HepG2 (cell line): ENCODE data around the gene CFL1. TPM values are rescaled to one million over a fixed set of nuclear protein-coding genes. Genes with fewer than 3 reads are reported as not detected.

ENCODE experiments used
- BORCS8-MEF2B ChIP-seq: sonication (generic); formaldehyde crosslinking; IDR thresholded peaks from 2 replicates; pipeline ENCODE4 v1.8.0; 2022; ENCODE audit warnings: mild to moderate bottlenecking, missing genetic modification reagents
- CBFB ChIP-seq: sonication (generic); formaldehyde crosslinking; IDR thresholded peaks from 2 replicates; pipeline ENCODE4 v1.4.0; 2020; ENCODE audit warnings: missing genetic modification reagents
- CREM ChIP-seq, 2 experiments: sonication (generic) in 1 of 2; formaldehyde crosslinking in 1 of 2; IDR thresholded peaks; 2 replicates each; pipeline versions ENCODE4 v1.4.0 to v1.6.1; 2016 to 2020; ENCODE audit warnings: antibody characterized with exemption in 1 of 2, mild to moderate bottlenecking in 1 of 2, missing genetic modification reagents in 1 of 2
- ELF3 ChIP-seq: IDR thresholded peaks from 2 replicates; pipeline ENCODE4 v1.6.1; 2016; ENCODE audit warnings: missing genetic modification reagents, missing compliant biosample characterization
- ESRRA ChIP-seq: sonication (generic); formaldehyde crosslinking; IDR thresholded peaks from 2 replicates; pipeline ENCODE4 v1.5.1; 2020; ENCODE audit warnings: mild to moderate bottlenecking, low read depth, missing genetic modification reagents
- GFI1 ChIP-seq: sonication (generic); formaldehyde crosslinking; IDR thresholded peaks from 2 replicates; pipeline ENCODE4 v1.5.0; 2020; ENCODE audit warnings: missing genetic modification reagents, mild to moderate bottlenecking, borderline replicate concordance
- JUNB ChIP-seq: sonication (generic); formaldehyde crosslinking; IDR thresholded peaks from 2 replicates; pipeline ENCODE4 v1.8.0; 2022; ENCODE audit warnings: missing genetic modification reagents, mild to moderate bottlenecking, borderline replicate concordance
- KAT7 ChIP-seq: IDR thresholded peaks from 2 replicates; pipeline ENCODE4 v1.6.1; 2018; ENCODE audit warnings: borderline replicate concordance, missing compliant biosample characterization
- MATR3 ChIP-seq: sonication (generic); formaldehyde crosslinking; IDR thresholded peaks from 2 replicates; pipeline ENCODE4 v1.4.0; 2020; ENCODE audit warnings: missing genetic modification reagents
- NAIF1 ChIP-seq: sonication (generic); formaldehyde crosslinking; IDR thresholded peaks from 2 replicates; pipeline ENCODE4 v1.5.0; 2020; ENCODE audit warnings: mild to moderate bottlenecking, missing genetic modification reagents, borderline replicate concordance
- RARA ChIP-seq: IDR thresholded peaks from 2 replicates; pipeline ENCODE4 v1.6.1; 2016; ENCODE audit warnings: missing genetic modification reagents, missing compliant biosample characterization
- RBFOX2 ChIP-seq: fragments of 200-400 bp; formaldehyde crosslinking; IDR thresholded peaks from 2 replicates; pipeline ENCODE4 v1.6.1; 2017; ENCODE audit warnings: low read depth, mild to moderate bottlenecking, low read length
- RNF2 ChIP-seq: fragments of 450-650 bp; conservative IDR thresholded peaks from 2 replicates; pipeline ENCODE4 v1.6.1; 2016; ENCODE audit warnings: low read depth
- SMYD3 ChIP-seq: sonication (generic); formaldehyde crosslinking; IDR thresholded peaks from 2 replicates; pipeline ENCODE4 v1.8.1; 2023; ENCODE audit warnings: mild to moderate bottlenecking, missing genetic modification reagents
- SRY ChIP-seq: sonication (generic); formaldehyde crosslinking; IDR thresholded peaks from 2 replicates; pipeline ENCODE4 v1.8.0; 2022; ENCODE audit warnings: mild to moderate bottlenecking, missing genetic modification reagents
- TCF7 ChIP-seq: sonication (generic); IDR thresholded peaks from 2 replicates; pipeline ENCODE4 v1.6.1; 2016; ENCODE audit warnings: antibody characterized with exemption, low read depth
- ZFP36 ChIP-seq: fragments of 150-350 bp; IDR thresholded peaks from 2 replicates; pipeline ENCODE4 v1.6.1; 2018; ENCODE audit warnings: borderline replicate concordance, low read length, low read depth; ENCODE audit not compliant: partially characterized antibody
- ZFP82 ChIP-seq: sonication (generic); formaldehyde crosslinking; IDR thresholded peaks from 2 replicates; pipeline ENCODE4 v1.5.1; 2020; ENCODE audit warnings: mild to moderate bottlenecking, missing genetic modification reagents, borderline replicate concordance
- ZMYM3 ChIP-seq: sonication (generic); formaldehyde crosslinking; IDR thresholded peaks from 2 replicates; pipeline ENCODE4 v1.5.1; 2020; ENCODE audit warnings: mild to moderate bottlenecking, missing genetic modification reagents
- ZNF569 ChIP-seq: sonication (generic); formaldehyde crosslinking; IDR thresholded peaks from 2 replicates; pipeline ENCODE4 v1.5.0; 2020; ENCODE audit warnings: mild to moderate bottlenecking, missing genetic modification reagents, moderate library complexity, borderline replicate concordance
- polyA plus RNA-seq, 8 experiments: library from polyadenylated mRNA; depleted of rRNA in 3 of 8; stranded (reverse) in 7 of 8; unstranded in 1 of 8; fragments of >200 nt; fragmentation: Illumina TruSeq in 4 of 8; extraction: Trizol in 4 of 8; gene quantifications; 2 replicates each; pipeline versions ENCODE4 v1.2.1 to v1.2.3, GENCODE V29; 2011 to 2016; ENCODE audit warnings: low read depth in 4 of 8, missing spikeins in 1 of 8, mixed read lengths in 1 of 8; ENCODE audit not compliant: insufficient read depth in 1 of 8
- total RNA-seq, 5 experiments: library from RNA; depleted of rRNA; stranded (reverse); fragments of >200 nt; fragmentation: Illumina TruSeq; extraction: Trizol; gene quantifications; 2 replicates each; pipeline ENCODE4 v1.2.3, GENCODE V29; 2016; ENCODE audit warnings: low read depth in 1 of 5
- TF ChIP-seq, protein P1 (sequence below): sonication (generic); formaldehyde crosslinking; IDR thresholded peaks from 2 replicates; pipeline ENCODE4 v1.4.0; 2020; ENCODE audit warnings: missing genetic modification reagents, borderline replicate concordance
- TF ChIP-seq, protein P2 (sequence below): sonication (generic); formaldehyde crosslinking; conservative IDR thresholded peaks from 2 replicates; pipeline ENCODE4 v1.5.0; 2020; ENCODE audit warnings: missing genetic modification reagents
- TF ChIP-seq, protein P3 (sequence below): sonication (generic); formaldehyde crosslinking; IDR thresholded peaks from 2 replicates; pipeline ENCODE4 v1.4.0; 2020; ENCODE audit warnings: mild to moderate bottlenecking, missing genetic modification reagents, borderline replicate concordance
- TF ChIP-seq, protein P4 (sequence below): sonication (generic); formaldehyde crosslinking; IDR thresholded peaks from 2 replicates; pipeline ENCODE4 v1.8.0; 2022; ENCODE audit warnings: mild to moderate bottlenecking, missing genetic modification reagents, borderline replicate concordance

The CFL1 gene
- total and polyA plus RNA-seq, 2 of the 13 experiments (the other 11 are each of a cell fraction or from before 2014, with no cell fraction given) = 379 to 383 TPM

DNA sequence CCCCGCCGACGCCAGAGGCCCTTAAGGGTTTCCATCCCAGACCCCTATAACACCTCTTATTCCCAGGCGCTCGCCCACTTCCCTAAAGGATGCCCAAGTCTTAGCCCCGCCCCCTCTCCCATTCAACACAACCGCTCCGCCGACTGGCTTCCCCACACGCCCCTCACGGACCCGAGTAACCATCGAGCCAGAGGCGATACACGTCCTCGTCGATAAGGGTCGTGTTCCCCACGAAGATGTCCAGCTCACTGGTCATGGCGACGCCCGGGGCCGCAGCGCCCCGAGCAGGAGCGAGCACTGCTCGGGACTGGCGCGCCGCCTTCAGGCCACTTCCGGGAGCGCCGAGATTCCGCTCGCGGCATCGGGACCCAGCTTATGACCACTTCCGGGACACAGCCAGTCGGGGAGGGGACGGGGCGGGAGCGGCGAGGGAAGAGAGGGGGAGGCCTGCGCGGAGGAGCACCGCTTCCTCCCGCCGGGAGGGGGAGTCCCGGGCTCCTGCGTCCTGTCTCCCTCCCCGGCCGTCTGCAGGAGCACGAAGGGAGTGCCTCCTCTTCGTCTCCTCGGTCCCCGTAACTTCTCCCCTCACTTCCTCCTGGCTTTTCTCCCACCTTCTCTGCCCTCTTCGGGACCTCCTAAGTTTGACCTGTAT lies 30.3 kb upstream of the CFL1 start, which contains the start of gene FIBP (continued):
- TF ChIP-seq, protein P1, sequence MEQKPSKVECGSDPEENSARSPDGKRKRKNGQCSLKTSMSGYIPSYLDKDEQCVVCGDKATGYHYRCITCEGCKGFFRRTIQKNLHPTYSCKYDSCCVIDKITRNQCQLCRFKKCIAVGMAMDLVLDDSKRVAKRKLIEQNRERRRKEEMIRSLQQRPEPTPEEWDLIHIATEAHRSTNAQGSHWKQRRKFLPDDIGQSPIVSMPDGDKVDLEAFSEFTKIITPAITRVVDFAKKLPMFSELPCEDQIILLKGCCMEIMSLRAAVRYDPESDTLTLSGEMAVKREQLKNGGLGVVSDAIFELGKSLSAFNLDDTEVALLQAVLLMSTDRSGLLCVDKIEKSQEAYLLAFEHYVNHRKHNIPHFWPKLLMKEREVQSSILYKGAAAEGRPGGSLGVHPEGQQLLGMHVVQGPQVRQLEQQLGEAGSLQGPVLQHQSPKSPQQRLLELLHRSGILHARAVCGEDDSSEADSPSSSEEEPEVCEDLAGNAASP (CRISPR knock-in tag) = peak; percentile 17; the same call in 1 of the 2 replicates
- no peak; the same call in none of the 2 replicates for TF ChIP-seq RNF2
- no peak for TF ChIP-seq TCF7
- no peak; the same call in none of the 2 replicates for TF ChIP-seq BORCS8-MEF2B
- TF ChIP-seq GFI1 (CRISPR knock-in tag) = 0 out of 2 replicates have a peak, but pooled peaks have one; percentile 68
- TF ChIP-seq ZMYM3 (CRISPR knock-in tag) = 0 out of 2 replicates have a peak, but pooled peaks have one; percentile 30
- TF ChIP-seq RARA (CRISPR knock-in tag) = no peak
- TF ChIP-seq JUNB (CRISPR knock-in tag) = no peak
- TF ChIP-seq NAIF1 (CRISPR knock-in tag) = no peak
- peak; percentile 93 for TF ChIP-seq RBFOX2
- TF ChIP-seq KAT7 = peak; percentile 46; the same call in 1 of the 2 replicates
- peak; percentile 81; the same call in 1 of the 2 replicates for TF ChIP-seq CBFB (CRISPR knock-in tag)
- no peak for TF ChIP-seq ZNF569
- TF ChIP-seq SRY (CRISPR knock-in tag) = 0 out of 2 replicates have a peak, but pooled peaks have one; percentile 49
- no peak for TF ChIP-seq MATR3 (CRISPR knock-in tag)
- TF ChIP-seq ELF3 (CRISPR knock-in tag) = peak; percentile 96
- no peak for TF ChIP-seq ESRRA (CRISPR knock-in tag)
- TF ChIP-seq, protein P2, sequence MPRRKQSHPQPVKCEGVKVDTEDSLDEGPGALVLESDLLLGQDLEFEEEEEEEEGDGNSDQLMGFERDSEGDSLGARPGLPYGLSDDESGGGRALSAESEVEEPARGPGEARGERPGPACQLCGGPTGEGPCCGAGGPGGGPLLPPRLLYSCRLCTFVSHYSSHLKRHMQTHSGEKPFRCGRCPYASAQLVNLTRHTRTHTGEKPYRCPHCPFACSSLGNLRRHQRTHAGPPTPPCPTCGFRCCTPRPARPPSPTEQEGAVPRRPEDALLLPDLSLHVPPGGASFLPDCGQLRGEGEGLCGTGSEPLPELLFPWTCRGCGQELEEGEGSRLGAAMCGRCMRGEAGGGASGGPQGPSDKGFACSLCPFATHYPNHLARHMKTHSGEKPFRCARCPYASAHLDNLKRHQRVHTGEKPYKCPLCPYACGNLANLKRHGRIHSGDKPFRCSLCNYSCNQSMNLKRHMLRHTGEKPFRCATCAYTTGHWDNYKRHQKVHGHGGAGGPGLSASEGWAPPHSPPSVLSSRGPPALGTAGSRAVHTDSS = no peak
- TF ChIP-seq SMYD3 (CRISPR knock-in tag) = no peak
- TF ChIP-seq CREM (IDR thresholded peaks at IDR 0.05) = peak; percentile 71
- TF ChIP-seq CREM (CRISPR knock-in tag; IDR thresholded peaks at IDR 0.05) = peak; percentile 5; the same call in 1 of the 2 replicates
- TF ChIP-seq, protein P3, sequence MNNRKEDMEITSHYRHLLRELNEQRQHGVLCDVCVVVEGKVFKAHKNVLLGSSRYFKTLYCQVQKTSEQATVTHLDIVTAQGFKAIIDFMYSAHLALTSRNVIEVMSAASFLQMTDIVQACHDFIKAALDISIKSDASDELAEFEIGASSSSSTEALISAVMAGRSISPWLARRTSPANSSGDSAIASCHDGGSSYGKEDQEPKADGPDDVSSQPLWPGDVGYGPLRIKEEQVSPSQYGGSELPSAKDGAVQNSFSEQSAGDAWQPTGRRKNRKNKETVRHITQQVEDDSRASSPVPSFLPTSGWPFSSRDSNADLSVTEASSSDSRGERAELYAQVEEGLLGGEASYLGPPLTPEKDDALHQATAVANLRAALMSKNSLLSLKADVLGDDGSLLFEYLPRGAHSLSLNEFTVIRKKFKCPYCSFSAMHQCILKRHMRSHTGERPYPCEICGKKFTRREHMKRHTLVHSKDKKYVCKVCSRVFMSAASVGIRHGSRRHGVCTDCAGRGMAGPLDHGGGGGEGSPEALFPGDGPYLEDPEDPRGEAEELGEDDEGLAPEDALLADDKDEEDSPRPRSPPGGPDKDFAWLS (CRISPR knock-in tag) = no peak
- TF ChIP-seq, protein P4, sequence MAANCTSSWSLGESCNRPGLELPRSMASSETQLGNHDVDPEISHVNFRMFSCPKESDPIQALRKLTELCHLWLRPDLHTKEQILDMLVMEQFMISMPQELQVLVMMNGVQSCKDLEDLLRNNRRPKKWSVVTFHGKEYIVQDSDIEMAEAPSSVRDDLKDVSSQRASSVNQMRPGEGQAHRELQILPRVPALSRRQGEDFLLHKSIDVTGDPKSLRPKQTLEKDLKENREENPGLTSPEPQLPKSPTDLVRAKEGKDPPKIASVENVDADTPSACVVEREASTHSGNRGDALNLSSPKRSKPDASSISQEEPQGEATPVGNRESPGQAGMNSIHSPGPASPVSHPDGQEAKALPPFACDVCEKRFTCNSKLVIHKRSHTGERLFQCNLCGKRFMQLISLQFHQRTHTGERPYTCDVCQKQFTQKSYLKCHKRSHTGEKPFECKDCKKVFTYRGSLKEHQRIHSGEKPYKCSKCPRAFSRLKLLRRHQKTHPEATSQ (CRISPR knock-in tag) = no peak
- TF ChIP-seq ZFP82 = peak; percentile 55; the same call in 1 of the 2 replicates
- no peak for TF ChIP-seq ZFP36
